Stimulated activated naive CD8-positive, alpha-beta T cell treated with anti-CD3 and anti-CD28 coated beads, Interleukin-15, Interleukin-2, amounts not matched to agents 100 ng/mL and 50 ng/mL, for 24 hours (primary cell): ENCODE measurements around the gene ARHGEF1.
A peak's percentile ranks its signal among the peaks of the same experiment; 100 is the strongest.

ENCODE experiments used
- H3K27ac Mint-ChIP-seq: one replicate; pipeline ENCODE4 v1.8.0; 2021; ENCODE audit warnings: mild to moderate bottlenecking, mixed read lengths
- H3K27me3 Mint-ChIP-seq: one replicate; pipeline ENCODE4 v1.8.0; 2021; ENCODE audit warnings: mixed read lengths
- H3K36me3 Mint-ChIP-seq: one replicate; pipeline ENCODE4 v1.8.0; 2021; ENCODE audit warnings: low read depth, mixed read lengths
- H3K4me1 Mint-ChIP-seq: one replicate; pipeline ENCODE4 v1.8.0; 2021; ENCODE audit warnings: low read depth, mixed read lengths
- H3K4me3 Mint-ChIP-seq: one replicate; pipeline ENCODE4 v1.8.0; 2021; ENCODE audit warnings: mild to moderate bottlenecking, mixed read lengths
- H3K9me3 Mint-ChIP-seq: one replicate; pipeline ENCODE4 v1.8.0; 2021; ENCODE audit warnings: mixed read lengths

The ARHGEF1 gene

GRCh38 chr19:41887711-41888382, 4.9 kb downstream of the ARHGEF1 start:
- H3K4me1 Mint-ChIP-seq: peaks cover 73% of the 10 kb centered on the region
- no peaks in the 10 kb centered on the region for H3K9me3 Mint-ChIP-seq
- H3K27ac Mint-ChIP-seq: peak overlapping the region; percentile 100
- H3K4me3 Mint-ChIP-seq: peak overlapping the region; percentile 88
- H3K27me3 Mint-ChIP-seq: no peaks in the 10 kb centered on the region
- peaks cover 46% of the 10 kb centered on the region for H3K36me3 Mint-ChIP-seq

GRCh38 chr19:41888926-41889325, 5.9 kb downstream of the ARHGEF1 start:
- Mint-ChIP-seq H3K9me3 (no peaks in the 10 kb centered on the region), H3K27ac (peak overlapping the region; percentile 100), H3K4me3 (peak overlapping the region; percentile 88), H3K27me3 (no peaks in the 10 kb centered on the region), H3K36me3 (peaks cover 44% of the 10 kb centered on the region), H3K4me1 (peaks cover 78% of the 10 kb centered on the region)

GRCh38 chr19:41889896-41890295, 6.9 kb downstream of the ARHGEF1 start:
- Mint-ChIP-seq H3K27me3 (no peaks in the 10 kb centered on the region), H3K9me3 (no peaks in the 10 kb centered on the region), H3K27ac (peak overlapping the region; percentile 100), H3K36me3 (peaks cover 48% of the 10 kb centered on the region), H3K4me3 (peak overlapping the region; percentile 88), H3K4me1 (peaks cover 84% of the 10 kb centered on the region)

- Mint-ChIP-seq H3K27me3 (no peaks in the 10 kb centered on the region), H3K4me3 (no peak overlapping the region), H3K27ac (no peak overlapping the region), H3K9me3 (no peaks in the 10 kb centered on the region), H3K36me3 (peaks cover 52% of the 10 kb centered on the region), H3K4me1 (peaks cover 83% of the 10 kb centered on the region)
Measured at GRCh38 chr19:41890936-41891335, 8.0 kb downstream of the ARHGEF1 start.

- Mint-ChIP-seq H3K27ac (peak overlapping the region; percentile 81), H3K9me3 (no peaks in the 10 kb centered on the region), H3K4me1 (peaks cover 76% of the 10 kb centered on the region), H3K27me3 (no peaks in the 10 kb centered on the region), H3K36me3 (peaks cover 47% of the 10 kb centered on the region), H3K4me3 (no peak overlapping the region)
Measured at GRCh38 chr19:41892173-41892902, 9.4 kb downstream of the ARHGEF1 start.

- Mint-ChIP-seq H3K4me3 (no peak overlapping the region), H3K36me3 (peaks cover 55% of the 10 kb centered on the region), H3K27ac (peak overlapping the region; percentile 36), H3K4me1 (peaks cover 78% of the 10 kb centered on the region), H3K9me3 (no peaks in the 10 kb centered on the region), H3K27me3 (no peaks in the 10 kb centered on the region)
Measured at GRCh38 chr19:41893899-41894298, 10.9 kb downstream of the ARHGEF1 start.

GRCh38 chr19:41894350-41894749, 11.4 kb downstream of the ARHGEF1 start:
- H3K4me3 Mint-ChIP-seq: no peak overlapping the region
- H3K36me3 Mint-ChIP-seq: peaks cover 55% of the 10 kb centered on the region
- no peaks in the 10 kb centered on the region for H3K9me3 Mint-ChIP-seq
- no peaks in the 10 kb centered on the region for H3K27me3 Mint-ChIP-seq
- H3K4me1 Mint-ChIP-seq: peaks cover 78% of the 10 kb centered on the region
- peak overlapping the region; percentile 36 for H3K27ac Mint-ChIP-seq

- Mint-ChIP-seq H3K27ac (peak overlapping the region; percentile 89), H3K27me3 (no peaks in the 10 kb centered on the region), H3K4me3 (peak overlapping the region; percentile 54), H3K4me1 (peaks cover 71% of the 10 kb centered on the region), H3K9me3 (no peaks in the 10 kb centered on the region), H3K36me3 (peaks cover 62% of the 10 kb centered on the region)
Measured at GRCh38 chr19:41895745-41896580, 13.0 kb downstream of the ARHGEF1 start.

GRCh38 chr19:41896581-41896942, 13.6 kb downstream of the ARHGEF1 start:
- H3K4me1 Mint-ChIP-seq: peaks cover 67% of the 10 kb centered on the region
- peak overlapping the region; percentile 26 for H3K4me3 Mint-ChIP-seq
- peak overlapping the region; percentile 89 for H3K27ac Mint-ChIP-seq
- H3K36me3 Mint-ChIP-seq: peaks cover 61% of the 10 kb centered on the region
- H3K27me3 Mint-ChIP-seq: no peaks in the 10 kb centered on the region
- H3K9me3 Mint-ChIP-seq: no peaks in the 10 kb centered on the region

GRCh38 chr19:41897181-41897580, 14.2 kb downstream of the ARHGEF1 start:
- Mint-ChIP-seq H3K27me3 (no peaks in the 10 kb centered on the region), H3K4me3 (no peak overlapping the region), H3K9me3 (no peaks in the 10 kb centered on the region), H3K4me1 (peaks cover 64% of the 10 kb centered on the region), H3K36me3 (peaks cover 64% of the 10 kb centered on the region), H3K27ac (no peak overlapping the region)

GRCh38 chr19:41897820-41898219, 14.8 kb downstream of the ARHGEF1 start:
- peaks cover 67% of the 10 kb centered on the region for H3K36me3 Mint-ChIP-seq
- H3K4me3 Mint-ChIP-seq: no peak overlapping the region
- peaks cover 61% of the 10 kb centered on the region for H3K4me1 Mint-ChIP-seq
- no peaks in the 10 kb centered on the region for H3K9me3 Mint-ChIP-seq
- peak overlapping the region; percentile 71 for H3K27ac Mint-ChIP-seq
- H3K27me3 Mint-ChIP-seq: no peaks in the 10 kb centered on the region

GRCh38 chr19:41898235-41898634, 15.3 kb downstream of the ARHGEF1 start:
- H3K9me3 Mint-ChIP-seq: no peaks in the 10 kb centered on the region
- no peak overlapping the region for H3K4me3 Mint-ChIP-seq
- H3K4me1 Mint-ChIP-seq: peaks cover 57% of the 10 kb centered on the region
- no peak overlapping the region for H3K27ac Mint-ChIP-seq
- no peaks in the 10 kb centered on the region for H3K27me3 Mint-ChIP-seq
- peaks cover 64% of the 10 kb centered on the region for H3K36me3 Mint-ChIP-seq

GRCh38 chr19:41901707-41902360, 18.9 kb downstream of the ARHGEF1 start:
- H3K9me3 Mint-ChIP-seq: no peaks in the 10 kb centered on the region
- no peak overlapping the region for H3K27ac Mint-ChIP-seq
- H3K36me3 Mint-ChIP-seq: peaks cover 75% of the 10 kb centered on the region
- H3K4me1 Mint-ChIP-seq: peaks cover 45% of the 10 kb centered on the region
- no peaks in the 10 kb centered on the region for H3K27me3 Mint-ChIP-seq
- no peak overlapping the region for H3K4me3 Mint-ChIP-seq

- H3K9me3 Mint-ChIP-seq: no peaks in the 10 kb centered on the region
- peaks cover 76% of the 10 kb centered on the region for H3K36me3 Mint-ChIP-seq
- peaks cover 45% of the 10 kb centered on the region for H3K4me1 Mint-ChIP-seq
- H3K27me3 Mint-ChIP-seq: no peaks in the 10 kb centered on the region
- H3K4me3 Mint-ChIP-seq: no peak overlapping the region
- H3K27ac Mint-ChIP-seq: no peak overlapping the region
Measured at GRCh38 chr19:41902594-41902993, 19.6 kb downstream of the ARHGEF1 start.
